ENCODE data around the gene SHOC2. TPM values are rescaled to one million over a fixed set of nuclear protein-coding genes. Genes with fewer than 3 reads are reported as not detected.
A peak's percentile ranks its signal among the peaks of the same experiment; 100 is the strongest.

Gene SHOC2
- total RNA-seq, 1 donor from 2014 or later: 38.7 TPM

DNA sequence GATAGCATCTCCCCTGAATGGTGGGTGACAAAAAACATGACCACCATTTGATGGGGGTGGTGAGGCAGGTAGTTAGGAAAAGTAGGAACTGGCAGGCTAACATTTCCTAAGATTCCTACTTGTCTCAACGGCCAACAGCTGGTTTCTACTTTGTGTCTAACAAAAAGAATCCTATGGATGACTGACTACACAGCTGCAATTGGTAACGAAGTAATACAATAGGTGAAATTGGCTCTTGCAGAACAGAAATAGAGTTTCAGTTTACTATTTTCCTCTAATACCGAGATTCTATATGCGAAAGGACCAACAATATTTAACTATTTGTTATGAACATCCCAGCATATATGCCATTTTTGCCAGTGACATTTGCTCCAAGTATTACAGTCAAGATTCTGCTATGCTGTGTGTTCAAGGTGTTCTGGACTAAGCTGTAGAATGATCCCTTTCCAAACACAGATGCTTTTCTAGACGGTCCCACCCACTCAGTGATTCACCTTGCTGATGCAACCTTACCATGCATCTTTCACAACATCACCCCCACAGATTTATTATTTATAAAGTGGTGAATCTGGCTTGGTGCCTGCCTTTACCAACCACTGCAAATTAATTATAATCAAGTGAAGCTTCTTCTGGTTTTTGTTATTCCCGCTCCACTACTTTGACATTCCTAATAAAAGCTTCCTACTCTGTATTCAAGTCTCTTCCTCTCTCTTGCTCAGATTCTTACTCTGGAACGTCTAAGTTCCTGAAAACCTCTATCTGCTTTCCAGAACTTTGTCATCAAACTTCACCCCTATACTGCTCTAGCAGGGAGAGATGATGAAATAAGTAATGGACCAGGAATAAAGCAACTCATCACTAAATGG lies 17.2 kb upstream of the SHOC2 start:
- no peak for DNase-seq (ENCODE audit: extremely low spot score, unreplicated experiment)
- no peaks in the 10 kb centered on the region for H3K9me3 Mint-ChIP-seq

GRCh38 chr10:110903280-110904278 lies 15.8 kb upstream of the SHOC2 start:
- no peaks in the 10 kb centered on the region for H3K9me3 Mint-ChIP-seq
- DNase-seq (ENCODE audit: extremely low spot score, unreplicated experiment): no peak
- H3K27ac Mint-ChIP-seq: no peak overlapping the region
- H3K4me1 Mint-ChIP-seq (ENCODE audit: unreplicated experiment): no peaks in the 10 kb centered on the region
- H3K27me3 Mint-ChIP-seq: no peaks in the 10 kb centered on the region
- peaks cover 36% of the 10 kb centered on the region for H3K36me3 Mint-ChIP-seq
- no peak overlapping the region for H3K4me3 Mint-ChIP-seq
- no peak for TF ChIP-seq CTCF (conservative IDR thresholded peaks at IDR 0.05)

More for the DNA sequence above, 17.2 kb upstream of the SHOC2 start:
- H3K36me3 Mint-ChIP-seq: peaks cover 40% of the 10 kb centered on the region
- H3K27me3 Mint-ChIP-seq: no peaks in the 10 kb centered on the region
- no peak for TF ChIP-seq CTCF (conservative IDR thresholded peaks at IDR 0.05)
- peak overlapping the region; percentile 34 for H3K27ac Mint-ChIP-seq
- no peak overlapping the region for H3K4me3 Mint-ChIP-seq
- no peaks in the 10 kb centered on the region for H3K4me1 Mint-ChIP-seq (ENCODE audit: unreplicated experiment)

GRCh38 chr10:110910138-110910537 lies 9.3 kb upstream of the SHOC2 start:
- no peak for TF ChIP-seq CTCF (conservative IDR thresholded peaks at IDR 0.05)
- H3K4me1 Mint-ChIP-seq (ENCODE audit: unreplicated experiment): peaks cover 6% of the 10 kb centered on the region
- H3K9me3 Mint-ChIP-seq: no peaks in the 10 kb centered on the region
- no peak overlapping the region for H3K4me3 Mint-ChIP-seq
- H3K27ac Mint-ChIP-seq: no peak overlapping the region
- H3K36me3 Mint-ChIP-seq: peaks cover 3% of the 10 kb centered on the region
- DNase-seq (ENCODE audit: extremely low spot score, unreplicated experiment): no peak
- no peaks in the 10 kb centered on the region for H3K27me3 Mint-ChIP-seq

- Mint-ChIP-seq H3K27me3 (no peaks in the 10 kb centered on the region), H3K9me3 (no peaks in the 10 kb centered on the region), H3K36me3 (peaks cover 3% of the 10 kb centered on the region), H3K4me1 (ENCODE audit: unreplicated experiment) (peaks cover 13% of the 10 kb centered on the region), H3K4me3 (no peak overlapping the region), H3K27ac (no peak overlapping the region)
- DNase-seq (ENCODE audit: extremely low spot score, unreplicated experiment): no peak
- TF ChIP-seq CTCF (conservative IDR thresholded peaks at IDR 0.05): no peak
These were observed 7.0 kb upstream of the SHOC2 start for GRCh38 chr10:110912374-110912773.

DNA sequence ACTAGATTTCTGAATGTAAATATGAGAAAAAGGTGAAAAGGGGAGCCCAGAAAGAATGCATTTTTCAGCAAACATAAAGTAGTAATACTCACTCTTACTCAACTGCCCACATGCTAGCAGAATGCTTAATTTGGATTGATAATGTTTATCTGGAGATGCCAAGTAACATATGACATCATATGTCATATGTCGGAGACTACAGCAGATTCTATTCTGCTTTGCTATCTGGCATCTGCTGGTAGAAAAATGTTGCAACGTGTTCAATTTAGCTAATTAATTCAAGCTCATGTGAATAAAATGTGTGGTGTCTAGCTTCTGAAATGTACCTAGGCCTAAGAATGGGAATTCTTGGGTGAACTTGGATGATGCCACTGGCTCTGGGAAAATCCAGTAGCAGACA lies 5.0 kb upstream of the SHOC2 start:
- DNase-seq (ENCODE audit: extremely low spot score, unreplicated experiment): no peak
- H3K9me3 Mint-ChIP-seq: no peaks in the 10 kb centered on the region
- peaks cover 19% of the 10 kb centered on the region for H3K4me1 Mint-ChIP-seq (ENCODE audit: unreplicated experiment)
- no peak overlapping the region for H3K27ac Mint-ChIP-seq
- H3K36me3 Mint-ChIP-seq: peaks cover 3% of the 10 kb centered on the region
- H3K4me3 Mint-ChIP-seq: no peak overlapping the region
- H3K27me3 Mint-ChIP-seq: no peaks in the 10 kb centered on the region
- no peak for TF ChIP-seq CTCF (conservative IDR thresholded peaks at IDR 0.05)
